ENCODE measurements around the gene MEX3B. TPM values are rescaled to one million over a fixed set of nuclear protein-coding genes. Genes with fewer than 3 reads are reported as not detected.

MEX3B gene
- total and polyA plus RNA-seq, 9 of the 15 experiments (the other 6 are each of a cell fraction or from before 2014, with no cell fraction given), result 0.94 to 12.8 (median 3.6) TPM

- peak; percentile 72 for TF ChIP-seq MGA (IDR thresholded peaks at IDR 0.05)
- no peak for TF ChIP-seq ZNF436 (CRISPR knock-in tag; IDR thresholded peaks at IDR 0.05)
- TF ChIP-seq NFE2 (IDR thresholded peaks at IDR 0.05; ENCODE audit: low read depth), result no peak
- TF ChIP-seq ZSCAN29 (IDR thresholded peaks at IDR 0.05), result no peak
- no peak for TF ChIP-seq TBL1XR1 (IDR thresholded peaks at IDR 0.05; ENCODE audit: low read length in 2 of 2)
- TF ChIP-seq, protein P1, sequence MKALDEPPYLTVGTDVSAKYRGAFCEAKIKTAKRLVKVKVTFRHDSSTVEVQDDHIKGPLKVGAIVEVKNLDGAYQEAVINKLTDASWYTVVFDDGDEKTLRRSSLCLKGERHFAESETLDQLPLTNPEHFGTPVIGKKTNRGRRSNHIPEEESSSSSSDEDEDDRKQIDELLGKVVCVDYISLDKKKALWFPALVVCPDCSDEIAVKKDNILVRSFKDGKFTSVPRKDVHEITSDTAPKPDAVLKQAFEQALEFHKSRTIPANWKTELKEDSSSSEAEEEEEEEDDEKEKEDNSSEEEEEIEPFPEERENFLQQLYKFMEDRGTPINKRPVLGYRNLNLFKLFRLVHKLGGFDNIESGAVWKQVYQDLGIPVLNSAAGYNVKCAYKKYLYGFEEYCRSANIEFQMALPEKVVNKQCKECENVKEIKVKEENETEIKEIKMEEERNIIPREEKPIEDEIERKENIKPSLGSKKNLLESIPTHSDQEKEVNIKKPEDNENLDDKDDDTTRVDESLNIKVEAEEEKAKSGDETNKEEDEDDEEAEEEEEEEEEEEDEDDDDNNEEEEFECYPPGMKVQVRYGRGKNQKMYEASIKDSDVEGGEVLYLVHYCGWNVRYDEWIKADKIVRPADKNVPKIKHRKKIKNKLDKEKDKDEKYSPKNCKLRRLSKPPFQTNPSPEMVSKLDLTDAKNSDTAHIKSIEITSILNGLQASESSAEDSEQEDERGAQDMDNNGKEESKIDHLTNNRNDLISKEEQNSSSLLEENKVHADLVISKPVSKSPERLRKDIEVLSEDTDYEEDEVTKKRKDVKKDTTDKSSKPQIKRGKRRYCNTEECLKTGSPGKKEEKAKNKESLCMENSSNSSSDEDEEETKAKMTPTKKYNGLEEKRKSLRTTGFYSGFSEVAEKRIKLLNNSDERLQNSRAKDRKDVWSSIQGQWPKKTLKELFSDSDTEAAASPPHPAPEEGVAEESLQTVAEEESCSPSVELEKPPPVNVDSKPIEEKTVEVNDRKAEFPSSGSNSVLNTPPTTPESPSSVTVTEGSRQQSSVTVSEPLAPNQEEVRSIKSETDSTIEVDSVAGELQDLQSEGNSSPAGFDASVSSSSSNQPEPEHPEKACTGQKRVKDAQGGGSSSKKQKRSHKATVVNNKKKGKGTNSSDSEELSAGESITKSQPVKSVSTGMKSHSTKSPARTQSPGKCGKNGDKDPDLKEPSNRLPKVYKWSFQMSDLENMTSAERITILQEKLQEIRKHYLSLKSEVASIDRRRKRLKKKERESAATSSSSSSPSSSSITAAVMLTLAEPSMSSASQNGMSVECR (CRISPR knock-in tag; IDR thresholded peaks at IDR 0.05), result peak; percentile 76; the same call in 1 of the 2 replicates
- TF ChIP-seq, protein P2, sequence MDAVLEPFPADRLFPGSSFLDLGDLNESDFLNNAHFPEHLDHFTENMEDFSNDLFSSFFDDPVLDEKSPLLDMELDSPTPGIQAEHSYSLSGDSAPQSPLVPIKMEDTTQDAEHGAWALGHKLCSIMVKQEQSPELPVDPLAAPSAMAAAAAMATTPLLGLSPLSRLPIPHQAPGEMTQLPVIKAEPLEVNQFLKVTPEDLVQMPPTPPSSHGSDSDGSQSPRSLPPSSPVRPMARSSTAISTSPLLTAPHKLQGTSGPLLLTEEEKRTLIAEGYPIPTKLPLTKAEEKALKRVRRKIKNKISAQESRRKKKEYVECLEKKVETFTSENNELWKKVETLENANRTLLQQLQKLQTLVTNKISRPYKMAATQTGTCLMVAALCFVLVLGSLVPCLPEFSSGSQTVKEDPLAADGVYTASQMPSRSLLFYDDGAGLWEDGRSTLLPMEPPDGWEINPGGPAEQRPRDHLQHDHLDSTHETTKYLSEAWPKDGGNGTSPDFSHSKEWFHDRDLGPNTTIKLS (IDR thresholded peaks at IDR 0.05; ENCODE audit: borderline replicate concordance, low read depth), result 0 out of 2 replicates have a peak, but pooled peaks have one; percentile 42
- peak; percentile 85 for TF ChIP-seq ZBTB17 (CRISPR knock-in tag; IDR thresholded peaks at IDR 0.05)
- no peak for TF ChIP-seq FOXA1 (IDR thresholded peaks at IDR 0.05; ENCODE audit: borderline replicate concordance)
Observed at GRCh38 chr15:82045179-82045891, 483 bp downstream of the MEX3B start (continued).
